KBM-7 (cell line): ENCODE data around the gene FRMD4B.
A peak's percentile ranks its signal among the peaks of the same experiment; 100 is the strongest.

Source experiments
- DNase-seq: peaks from one replicate; pipeline ENCODE4 v3.0.0-alpha.2; 2015
- in situ Hi-C: fragments of 300-500 bp; cut with MboI; formaldehyde crosslinking; loops from 2 replicates; pipeline ENCODE4 v1.14.3; 2020; ENCODE audit warnings: low sequenced_read_pairs, low pct_unique_long_range_greater_than_20kb, mixed read lengths

FRMD4B gene

GRCh38 chr3:69129531-69129930, 256.4 kb downstream of the FRMD4B start:
- no peak for DNase-seq
- in situ Hi-C loops, result loop anchor here (25.0 kb wide), 1 partner anchor 533 kb away; no protein-coding TSS in a partner anchor

- in situ Hi-C loops, result loop anchor here (25.0 kb wide), 1 partner anchor 534 kb away; no protein-coding TSS in a partner anchor
- no peak for DNase-seq
These were observed 257.4 kb downstream of the FRMD4B start for GRCh38 chr3:69128509-69128908.

- in situ Hi-C loops, result loop anchor here (25.0 kb wide), 1 partner anchor 535 kb away; no protein-coding TSS in a partner anchor
- DNase-seq, result no peak
These were observed 258.9 kb downstream of the FRMD4B start for GRCh38 chr3:69126999-69127398.

GRCh38 chr3:69126216-69126615, 259.7 kb downstream of the FRMD4B start:
- in situ Hi-C loops, result loop anchor here (25.0 kb wide), 1 partner anchor 536 kb away; no protein-coding TSS in a partner anchor

GRCh38 chr3:69122403-69122802, 263.5 kb downstream of the FRMD4B start, which contains the start of gene LMOD3:
TSS of gene LMOD3 (minus strand) at chr3:69122595. CDS start at chr3:69122386, 209 bp downstream.
- in situ Hi-C loops, result no loop called here
- DNase-seq, result no peak

More at GRCh38 chr3:69126216-69126615, 259.7 kb downstream of the FRMD4B start:
- no peak for DNase-seq

- no peak for DNase-seq
- in situ Hi-C loops, result no loop called here
These were observed 263.9 kb downstream of the FRMD4B start for GRCh38 chr3:69121950-69122349.

GRCh38 chr3:69121513-69121912, 264.4 kb downstream of the FRMD4B start:
- DNase-seq, result no peak
- in situ Hi-C loops, result no loop called here

GRCh38 chr3:69120879-69121464, 264.9 kb downstream of the FRMD4B start:
- DNase-seq, result peak; percentile 85
- in situ Hi-C loops, result no loop called here
